ENCODE data around the gene RNU1-1. TPM values are rescaled to one million over a fixed set of nuclear protein-coding genes. Genes with fewer than 3 reads are reported as not detected.
A peak's percentile ranks its signal among the peaks of the same experiment; 100 is the strongest.

RNU1-1 gene
- total and polyA plus RNA-seq, 9 of the 15 experiments (the other 6 are each of a cell fraction or from before 2014, with no cell fraction given): under 0.01 to 32,823 (median 2,538) TPM; not detected in 4

DNA sequence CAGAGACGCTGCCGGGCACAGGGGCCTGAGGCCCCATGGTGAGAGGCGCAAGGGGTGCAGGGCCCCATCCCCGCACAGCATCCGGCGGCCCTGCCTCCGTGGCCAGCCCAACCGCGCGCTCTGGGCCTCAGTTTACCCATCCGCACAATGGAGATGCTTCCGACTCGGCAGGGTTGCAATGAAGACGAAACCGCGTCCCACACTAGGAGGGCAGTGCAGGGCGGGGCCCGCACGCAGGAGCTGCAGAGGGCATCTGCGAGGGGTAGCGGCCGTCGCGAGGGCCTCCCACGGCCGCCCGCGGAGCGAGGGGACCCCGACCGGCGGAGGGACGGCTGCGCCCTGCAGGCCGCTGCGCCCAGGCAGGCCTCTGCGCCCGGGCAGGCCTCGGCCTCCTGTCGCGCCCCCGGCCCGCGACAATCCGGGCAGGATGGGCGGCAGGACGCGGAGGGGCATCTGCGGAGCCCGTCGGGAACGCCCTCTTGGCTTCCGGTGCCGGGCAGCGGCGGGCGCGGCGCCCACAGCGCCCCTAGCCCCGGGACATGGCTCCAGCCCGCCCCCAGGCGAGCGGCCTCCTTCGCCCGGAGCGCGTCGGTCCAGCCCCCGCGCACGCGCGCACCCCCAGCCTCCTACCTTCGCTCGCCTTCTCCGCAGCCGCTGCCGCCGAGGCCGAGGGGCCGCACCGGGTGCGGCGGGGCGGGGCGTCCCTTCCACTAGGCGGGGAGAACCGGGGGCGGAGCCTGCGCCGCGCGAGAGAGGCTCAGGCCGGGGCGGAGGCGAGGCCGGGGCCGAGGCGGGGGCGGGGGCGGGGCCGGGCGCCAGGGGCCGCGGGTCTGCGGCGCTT lies 15.3 kb downstream of the RNU1-1 start (continued):
- TF ChIP-seq, protein P1, sequence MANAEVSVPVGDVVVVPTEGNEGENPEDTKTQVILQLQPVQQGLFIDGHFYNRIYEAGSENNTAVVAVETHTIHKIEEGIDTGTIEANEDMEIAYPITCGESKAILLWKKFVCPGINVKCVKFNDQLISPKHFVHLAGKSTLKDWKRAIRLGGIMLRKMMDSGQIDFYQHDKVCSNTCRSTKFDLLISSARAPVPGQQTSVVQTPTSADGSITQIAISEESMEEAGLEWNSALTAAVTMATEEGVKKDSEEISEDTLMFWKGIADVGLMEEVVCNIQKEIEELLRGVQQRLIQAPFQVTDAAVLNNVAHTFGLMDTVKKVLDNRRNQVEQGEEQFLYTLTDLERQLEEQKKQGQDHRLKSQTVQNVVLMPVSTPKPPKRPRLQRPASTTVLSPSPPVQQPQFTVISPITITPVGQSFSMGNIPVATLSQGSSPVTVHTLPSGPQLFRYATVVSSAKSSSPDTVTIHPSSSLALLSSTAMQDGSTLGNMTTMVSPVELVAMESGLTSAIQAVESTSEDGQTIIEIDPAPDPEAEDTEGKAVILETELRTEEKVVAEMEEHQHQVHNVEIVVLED (CRISPR knock-in tag; IDR thresholded peaks at IDR 0.05): peak; percentile 62; the same call in 1 of the 2 replicates
- TF ChIP-seq ZNF444 (CRISPR knock-in tag; IDR thresholded peaks at IDR 0.05) (no peak), TAF9B (IDR thresholded peaks at IDR 0.05; ENCODE audit: partially characterized antibody) (no peak), TARDBP (IDR thresholded peaks at IDR 0.05) (0 out of 2 replicates have a peak, but pooled peaks have one; percentile 24), CHD1 (IDR thresholded peaks at IDR 0.05; ENCODE audit: low read length) (peak; percentile 64), CHD4 (IDR thresholded peaks at IDR 0.05; ENCODE audit: insufficient read depth, insufficient replicate concordance, low read depth, low read length, poor library complexity, severe bottlenecking) (peak; percentile 71), NEUROD1 (IDR thresholded peaks at IDR 0.05; ENCODE audit: borderline replicate concordance, low read depth, low read length, partially characterized antibody) (no peak), ETV1 (tag; conservative IDR thresholded peaks at IDR 0.05; ENCODE audit: low read depth) (0 out of 2 replicates have a peak, but pooled peaks have one; percentile 7), ZNF436 (CRISPR knock-in tag; IDR thresholded peaks at IDR 0.05) (no peak), TEAD1 (CRISPR knock-in tag; IDR thresholded peaks at IDR 0.05) (peak in 1 of 2 experiments; percentile 32; a peak in 1 of 4 replicates), GABPA (tag; conservative IDR thresholded peaks at IDR 0.05; ENCODE audit: low read depth) (peak; percentile 72), TOE1 (IDR thresholded peaks at IDR 0.05; ENCODE audit: borderline replicate concordance) (no peak), TOE1 (CRISPR knock-in tag; IDR thresholded peaks at IDR 0.05; ENCODE audit: borderline replicate concordance, low read depth) (peak; percentile 85; the same call in 1 of the 2 replicates)
- TF ChIP-seq, protein P2, sequence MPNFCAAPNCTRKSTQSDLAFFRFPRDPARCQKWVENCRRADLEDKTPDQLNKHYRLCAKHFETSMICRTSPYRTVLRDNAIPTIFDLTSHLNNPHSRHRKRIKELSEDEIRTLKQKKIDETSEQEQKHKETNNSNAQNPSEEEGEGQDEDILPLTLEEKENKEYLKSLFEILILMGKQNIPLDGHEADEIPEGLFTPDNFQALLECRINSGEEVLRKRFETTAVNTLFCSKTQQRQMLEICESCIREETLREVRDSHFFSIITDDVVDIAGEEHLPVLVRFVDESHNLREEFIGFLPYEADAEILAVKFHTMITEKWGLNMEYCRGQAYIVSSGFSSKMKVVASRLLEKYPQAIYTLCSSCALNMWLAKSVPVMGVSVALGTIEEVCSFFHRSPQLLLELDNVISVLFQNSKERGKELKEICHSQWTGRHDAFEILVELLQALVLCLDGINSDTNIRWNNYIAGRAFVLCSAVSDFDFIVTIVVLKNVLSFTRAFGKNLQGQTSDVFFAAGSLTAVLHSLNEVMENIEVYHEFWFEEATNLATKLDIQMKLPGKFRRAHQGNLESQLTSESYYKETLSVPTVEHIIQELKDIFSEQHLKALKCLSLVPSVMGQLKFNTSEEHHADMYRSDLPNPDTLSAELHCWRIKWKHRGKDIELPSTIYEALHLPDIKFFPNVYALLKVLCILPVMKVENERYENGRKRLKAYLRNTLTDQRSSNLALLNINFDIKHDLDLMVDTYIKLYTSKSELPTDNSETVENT (CRISPR knock-in tag; IDR thresholded peaks at IDR 0.05): peak; percentile 66; the same call in 1 of the 2 replicates
- TF ChIP-seq, protein P3, sequence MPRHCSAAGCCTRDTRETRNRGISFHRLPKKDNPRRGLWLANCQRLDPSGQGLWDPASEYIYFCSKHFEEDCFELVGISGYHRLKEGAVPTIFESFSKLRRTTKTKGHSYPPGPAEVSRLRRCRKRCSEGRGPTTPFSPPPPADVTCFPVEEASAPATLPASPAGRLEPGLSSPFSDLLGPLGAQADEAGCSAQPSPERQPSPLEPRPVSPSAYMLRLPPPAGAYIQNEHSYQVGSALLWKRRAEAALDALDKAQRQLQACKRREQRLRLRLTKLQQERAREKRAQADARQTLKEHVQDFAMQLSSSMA (CRISPR knock-in tag; IDR thresholded peaks at IDR 0.05): no peak; the same call in 1 of the 2 replicates
- TF ChIP-seq, protein P4, sequence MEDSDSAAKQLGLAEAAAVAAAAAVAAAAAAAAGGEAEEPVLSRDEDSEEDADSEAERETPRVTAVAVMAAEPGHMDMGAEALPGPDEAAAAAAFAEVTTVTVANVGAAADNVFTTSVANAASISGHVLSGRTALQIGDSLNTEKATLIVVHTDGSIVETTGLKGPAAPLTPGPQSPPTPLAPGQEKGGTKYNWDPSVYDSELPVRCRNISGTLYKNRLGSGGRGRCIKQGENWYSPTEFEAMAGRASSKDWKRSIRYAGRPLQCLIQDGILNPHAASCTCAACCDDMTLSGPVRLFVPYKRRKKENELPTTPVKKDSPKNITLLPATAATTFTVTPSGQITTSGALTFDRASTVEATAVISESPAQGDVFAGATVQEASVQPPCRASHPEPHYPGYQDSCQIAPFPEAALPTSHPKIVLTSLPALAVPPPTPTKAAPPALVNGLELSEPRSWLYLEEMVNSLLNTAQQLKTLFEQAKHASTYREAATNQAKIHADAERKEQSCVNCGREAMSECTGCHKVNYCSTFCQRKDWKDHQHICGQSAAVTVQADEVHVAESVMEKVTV (CRISPR knock-in tag; IDR thresholded peaks at IDR 0.05): no peak
- TF ChIP-seq, protein P5, sequence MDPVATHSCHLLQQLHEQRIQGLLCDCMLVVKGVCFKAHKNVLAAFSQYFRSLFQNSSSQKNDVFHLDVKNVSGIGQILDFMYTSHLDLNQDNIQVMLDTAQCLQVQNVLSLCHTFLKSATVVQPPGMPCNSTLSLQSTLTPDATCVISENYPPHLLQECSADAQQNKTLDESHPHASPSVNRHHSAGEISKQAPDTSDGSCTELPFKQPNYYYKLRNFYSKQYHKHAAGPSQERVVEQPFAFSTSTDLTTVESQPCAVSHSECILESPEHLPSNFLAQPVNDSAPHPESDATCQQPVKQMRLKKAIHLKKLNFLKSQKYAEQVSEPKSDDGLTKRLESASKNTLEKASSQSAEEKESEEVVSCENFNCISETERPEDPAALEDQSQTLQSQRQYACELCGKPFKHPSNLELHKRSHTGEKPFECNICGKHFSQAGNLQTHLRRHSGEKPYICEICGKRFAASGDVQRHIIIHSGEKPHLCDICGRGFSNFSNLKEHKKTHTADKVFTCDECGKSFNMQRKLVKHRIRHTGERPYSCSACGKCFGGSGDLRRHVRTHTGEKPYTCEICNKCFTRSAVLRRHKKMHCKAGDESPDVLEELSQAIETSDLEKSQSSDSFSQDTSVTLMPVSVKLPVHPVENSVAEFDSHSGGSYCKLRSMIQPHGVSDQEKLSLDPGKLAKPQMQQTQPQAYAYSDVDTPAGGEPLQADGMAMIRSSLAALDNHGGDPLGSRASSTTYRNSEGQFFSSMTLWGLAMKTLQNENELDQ (CRISPR knock-in tag; IDR thresholded peaks at IDR 0.05; ENCODE audit: borderline replicate concordance): no peak
